ENCODE results near the gene NHS. TPM values are rescaled to one million over a fixed set of nuclear protein-coding genes. Genes with fewer than 3 reads are reported as not detected.

NHS gene
- total and polyA plus RNA-seq, 2 of the 4 experiments (the other 2 are of a cell fraction): 0.36 to 0.90 TPM

- no peaks in the 10 kb centered on the region; the same call in 1 of the 2 replicates for H3K9me1 ChIP-seq (ENCODE audit: insufficient read depth, low read length)
- no peak overlapping the region for H3K56ac ChIP-seq (ENCODE audit: extremely low read depth, insufficient read depth, low read length)
- H3K79me1 ChIP-seq (ENCODE audit: low read depth in 1 of 2, low read length in 2 of 2): no peaks in the 10 kb centered on the region
- in situ Hi-C loops (cut with MboI; ENCODE audit: low sequenced_read_pairs) (no loop called here), intact Hi-C loops (cut with micrococcal nuclease) (no loop called here), dilution Hi-C loops (cut with HindIII; ENCODE audit: low sequenced_read_pairs, unreplicated experiment) (no loop called here)
- H3K4me1 ChIP-seq (ENCODE audit: control insufficient read depth, insufficient read depth, low read length): no peaks in the 10 kb centered on the region
- H4K5ac ChIP-seq (ENCODE audit: low read depth, low read length): no peak overlapping the region
- no peak overlapping the region for H3K4me3 ChIP-seq (ENCODE audit: insufficient read depth, low read depth, low read length)
- H3K4me2 ChIP-seq (ENCODE audit: low read depth, low read length): no peak overlapping the region
- no TSS peak for BruUV-seq (replicated peaks)
- H2BK15ac ChIP-seq (ENCODE audit: low read depth, low read length): no peak overlapping the region
- H2BK20ac ChIP-seq (ENCODE audit: low read depth, low read length): no peak overlapping the region
- no peaks in the 10 kb centered on the region; the same call in none of the 2 replicates for H3K27me3 ChIP-seq (ENCODE audit: control insufficient read depth, insufficient read depth, low read length)
- H3K9ac ChIP-seq (ENCODE audit: low read depth, low read length): no peak overlapping the region
- H2AK5ac ChIP-seq (ENCODE audit: low read depth, low read length): no peak overlapping the region
- H3K23ac ChIP-seq (ENCODE audit: low read depth, low read length): no peak overlapping the region
- no peak overlapping the region for H2BK120ac ChIP-seq (ENCODE audit: low read depth, low read length)
- CTCF ChIA-PET: no interaction called here
- no peak overlapping the region for H3K4ac ChIP-seq (ENCODE audit: low read depth, low read length)
- ATAC-seq (ENCODE audit: low read depth) (no peak), DNase-seq (no peak)
- H3K14ac ChIP-seq (replicated peaks; ENCODE audit: low read depth, low read length): no peak overlapping the region
- WGBS, 2 experiments (ENCODE audit: extremely low coverage in 2 of 2, insufficient read length in 1 of 2): 40% methylated on average over 1 of the region's 4 CpGs; no CpG with 5 or more reads in 1 of the 2 experiments
- H3K36me3 ChIP-seq (ENCODE audit: control insufficient read depth, insufficient read depth, low read length): no peaks in the 10 kb centered on the region
- no peaks in the 10 kb centered on the region for H4K20me1 ChIP-seq (ENCODE audit: insufficient read depth, low read length)
- POLR2A ChIA-PET (ENCODE audit: unreplicated experiment): no interaction called here
- H2AK9ac ChIP-seq (replicated peaks; ENCODE audit: low read depth, low read length, poor library complexity): no peak overlapping the region
- H2BK5ac ChIP-seq (ENCODE audit: low read depth, low read length, poor library complexity, severe bottlenecking): no peak overlapping the region
- no peak overlapping the region for H4K8ac ChIP-seq (ENCODE audit: low read depth in 2 of 2, low read length in 2 of 2)
- no peak overlapping the region for H3K18ac ChIP-seq (ENCODE audit: low read depth, low read length)
- H4K91ac ChIP-seq (ENCODE audit: insufficient read depth, low read depth, low read length): no peak overlapping the region
- no peak for TF ChIP-seq FOS (IDR thresholded peaks at IDR 0.05; ENCODE audit: low read depth, low read length)
- no peak for TF ChIP-seq RCOR1 (IDR thresholded peaks at IDR 0.05; ENCODE audit: insufficient replicate concordance, low read length)
- TF ChIP-seq CHD1 (IDR thresholded peaks at IDR 0.05; ENCODE audit: low read depth, low read length): no peak
- no peak for TF ChIP-seq MAZ (IDR thresholded peaks at IDR 0.05; ENCODE audit: borderline replicate concordance, low read depth, low read length)
- no peak for TF ChIP-seq RFX5 (IDR thresholded peaks at IDR 0.05; ENCODE audit: low read depth, low read length)
- TF ChIP-seq MXI1 (IDR thresholded peaks at IDR 0.05; ENCODE audit: borderline replicate concordance, low read depth, low read length): no peak
- no peak for TF ChIP-seq RAD21 (IDR thresholded peaks at IDR 0.05; ENCODE audit: low read length)
- TF ChIP-seq NFE2L2 (IDR thresholded peaks at IDR 0.05; ENCODE audit: low read depth, low read length): no peak
- TF ChIP-seq CTCF (conservative IDR thresholded peaks at IDR 0.05; ENCODE audit: low read depth, low read length): no peak
- no peak for TF ChIP-seq BHLHE40 (IDR thresholded peaks at IDR 0.05; ENCODE audit: low read depth, low read length)
- no peak for TF ChIP-seq ELK1 (IDR thresholded peaks at IDR 0.05; ENCODE audit: borderline replicate concordance, low read depth, low read length)
- TF ChIP-seq SMC3 (IDR thresholded peaks at IDR 0.05; ENCODE audit: low read depth, low read length): no peak
- no peak for TF ChIP-seq CEBPB (IDR thresholded peaks at IDR 0.05; ENCODE audit: low read depth, low read length)
- no peaks in the 10 kb centered on the region; the same call in 1 of the 2 replicates for H3K9me3 ChIP-seq (ENCODE audit: control insufficient read depth, insufficient read depth, low read length)
- H3K27ac ChIP-seq (ENCODE audit: insufficient read depth, low read length): no peak overlapping the region
- no peak overlapping the region for H2AFZ ChIP-seq (replicated peaks; ENCODE audit: low read length, poor library complexity)
These were observed 246.7 kb downstream of the NHS start for GRCh38 chrX:17621566-17622270.
